Measurements from ENCODE around the gene TPSD1.

- no peak for TF ChIP-seq CTCF (IDR thresholded peaks at IDR 0.05; ENCODE audit: insufficient read depth, low read depth, low read length)
- no peak for TF ChIP-seq EZH2 (IDR thresholded peaks at IDR 0.05; ENCODE audit: insufficient read depth, low read length)
These were observed 25.6 kb downstream of the TPSD1 start for GRCh38 chr16:1281517-1281916.

Measured in astrocyte (in vitro differentiated cells and primary cell).